GM15510 (cell line): ENCODE measurements around the gene AURKAIP1.

Source experiments
- POLR2A ChIP-seq: IDR thresholded peaks from 3 replicates; pipeline ENCODE4 v1.6.1; 2011; ENCODE audit warnings: borderline replicate concordance; ENCODE audit not compliant: insufficient read length; ENCODE audit errors: extremely low read depth

Gene AURKAIP1

DNA sequence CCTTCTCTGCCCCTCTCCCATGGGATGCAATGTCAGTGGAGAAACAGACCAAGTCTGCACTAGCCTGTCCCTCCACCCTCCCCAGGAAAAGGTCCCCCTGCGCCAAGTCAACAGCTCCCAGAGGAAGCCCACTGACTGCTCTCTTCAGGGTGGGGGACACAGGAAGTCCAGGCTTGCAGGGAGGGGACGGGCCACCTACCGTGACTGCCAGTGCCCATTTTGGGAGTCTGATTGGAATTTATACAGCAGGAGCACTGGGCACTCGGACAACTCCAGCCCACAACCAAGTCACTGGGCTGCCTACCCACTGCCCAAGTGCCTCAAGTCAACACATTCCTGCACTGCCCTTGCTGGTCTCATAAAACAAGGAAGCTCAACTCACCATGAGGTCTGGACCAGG is 18.0 kb upstream of the AURKAIP1 start:
- no peak for TF ChIP-seq POLR2A

DNA sequence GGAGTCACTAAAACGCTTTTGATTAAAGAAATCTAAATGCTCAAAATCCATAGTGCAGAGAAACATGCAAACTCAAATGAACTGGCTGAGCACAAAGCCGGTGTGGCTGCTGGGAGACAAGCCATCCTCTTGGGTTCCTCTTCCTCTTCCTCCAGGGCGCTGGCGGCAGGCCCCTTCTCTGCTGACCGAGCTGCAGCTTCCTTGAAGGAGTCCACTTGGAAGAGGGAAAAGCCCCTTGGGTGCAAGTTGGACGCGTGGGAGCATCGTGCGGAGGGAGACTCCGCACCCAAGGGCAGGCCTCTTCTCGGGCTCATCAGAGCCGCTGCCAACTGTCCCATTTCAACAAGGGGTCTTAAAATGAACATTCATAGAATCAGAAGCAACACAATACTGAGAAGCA is 16.2 kb upstream of the AURKAIP1 start:
- TF ChIP-seq POLR2A = no peak

DNA sequence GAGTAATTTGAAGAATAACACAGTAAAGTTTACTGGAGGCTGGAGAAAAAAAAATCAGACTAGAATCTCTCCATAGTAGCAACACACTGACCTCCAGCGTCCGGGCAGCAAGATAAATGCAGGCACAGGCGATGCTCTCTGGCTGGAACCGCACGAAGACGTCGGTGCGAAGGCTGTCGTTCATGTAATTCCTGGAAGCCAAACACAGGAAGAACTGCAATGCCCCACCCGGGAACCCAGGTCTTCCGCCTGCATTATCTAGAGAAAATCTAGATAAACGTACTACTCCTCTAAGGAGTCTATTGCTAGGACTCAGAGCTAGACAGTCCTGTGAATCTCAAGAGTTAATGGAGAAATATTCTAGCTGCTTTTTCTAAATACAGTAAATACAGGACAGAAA is 15.7 kb upstream of the AURKAIP1 start:
- no peak for TF ChIP-seq POLR2A

DNA sequence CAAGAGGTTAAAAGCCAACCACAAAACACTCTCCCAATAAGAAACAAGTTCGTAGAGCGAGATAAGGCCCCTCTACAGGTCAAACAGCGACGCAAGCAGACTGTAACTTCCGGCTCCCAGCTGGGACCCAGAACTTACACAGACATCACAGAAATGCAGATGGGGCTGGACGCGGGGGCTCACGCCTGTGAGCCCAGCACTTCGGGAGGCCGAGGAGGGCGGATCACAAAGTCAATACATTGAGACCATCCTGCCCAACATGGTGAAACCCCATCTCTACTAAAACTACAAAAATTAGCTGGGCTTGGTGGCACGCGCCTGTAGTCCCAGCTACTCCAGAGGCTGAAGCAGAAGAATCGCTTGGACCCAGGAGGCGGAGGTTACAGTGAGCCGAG is 13.1 kb upstream of the AURKAIP1 start:
- no peak for TF ChIP-seq POLR2A

DNA sequence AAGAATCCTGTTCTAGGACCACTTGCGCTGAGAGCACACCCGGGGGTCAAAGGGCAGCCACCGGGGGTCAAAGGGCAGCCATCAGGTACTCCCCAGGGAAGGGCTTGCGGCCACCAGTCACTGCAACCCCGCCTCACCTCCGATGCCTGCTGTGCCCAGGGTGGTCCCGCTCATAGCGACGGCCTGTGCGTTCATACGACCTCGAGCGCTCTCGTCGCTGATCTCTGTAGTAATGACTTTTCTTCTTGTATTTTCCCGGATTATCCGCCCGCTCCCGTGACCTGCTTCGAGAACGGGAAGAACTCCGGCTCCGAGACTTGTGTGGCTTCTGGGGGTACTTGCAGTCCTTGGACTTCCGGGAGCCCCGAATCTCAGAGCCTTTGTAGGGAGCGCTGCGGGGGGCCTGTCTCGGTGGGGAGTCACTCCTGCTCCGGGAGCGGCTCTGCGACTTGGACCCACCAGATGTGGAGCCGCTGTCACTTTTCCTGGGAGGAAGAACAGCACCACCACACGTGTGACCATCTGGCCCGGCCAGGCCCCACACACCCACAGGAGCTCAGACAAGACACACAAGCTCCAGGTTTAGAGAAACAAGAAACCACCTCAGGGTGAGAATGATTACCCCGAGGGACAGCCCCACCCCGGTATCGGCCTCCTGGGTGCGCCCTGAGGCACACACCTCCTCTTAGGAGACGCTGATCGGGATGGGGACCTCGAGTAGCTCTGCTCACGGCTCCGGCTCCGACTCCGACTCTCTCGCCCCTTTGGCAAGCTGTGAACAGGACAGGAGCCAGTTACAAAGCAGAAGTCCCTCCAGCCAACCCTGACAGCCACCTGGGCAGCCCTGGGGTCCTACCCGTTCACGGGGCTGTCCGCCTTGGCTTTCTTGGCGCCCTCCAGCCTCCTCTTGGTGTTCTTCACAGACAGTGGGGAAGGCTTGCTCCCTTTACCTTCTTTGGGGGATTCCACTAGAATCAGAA is 12.4 kb upstream of the AURKAIP1 start:
- TF ChIP-seq POLR2A = no peak

DNA sequence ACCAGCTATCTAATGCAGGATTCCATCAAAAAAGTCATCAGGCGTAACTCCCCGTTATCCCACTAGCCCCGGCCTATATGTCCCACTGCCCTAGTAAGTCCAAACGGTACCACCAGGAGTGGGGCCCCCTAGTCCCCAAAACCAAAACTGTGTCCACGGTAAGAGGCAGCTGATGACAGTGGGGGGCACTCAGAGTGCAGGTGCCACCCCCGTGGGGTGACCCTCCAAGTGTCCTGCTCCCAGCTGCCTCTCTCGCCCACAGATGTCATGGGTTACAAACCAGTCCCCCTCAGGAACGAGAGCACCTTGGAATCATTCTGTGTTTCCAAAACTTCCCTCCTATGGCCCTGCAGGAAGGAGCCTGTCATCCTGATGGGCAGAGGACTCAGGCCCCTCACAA is 10.9 kb upstream of the AURKAIP1 start:
- TF ChIP-seq POLR2A = no peak

DNA sequence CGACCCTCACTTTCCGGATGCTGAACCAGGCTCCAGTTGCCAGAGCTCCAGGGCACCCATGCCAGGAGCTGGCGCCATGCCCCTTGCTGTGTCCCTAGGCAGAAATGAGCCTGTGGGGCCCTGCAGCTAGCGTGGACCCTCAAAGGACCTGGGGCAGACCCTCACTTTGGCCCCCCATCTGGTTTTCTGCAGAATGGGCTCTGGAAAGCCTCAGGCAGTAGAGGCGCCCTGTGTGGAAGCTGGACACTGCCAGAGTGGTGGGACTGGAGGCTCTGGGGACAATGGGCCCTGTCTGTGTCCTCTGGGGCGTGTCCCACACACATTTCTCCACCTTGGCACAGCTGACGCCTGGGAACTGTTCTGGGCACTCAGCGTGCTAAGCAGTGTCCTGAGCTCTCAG is 6.3 kb upstream of the AURKAIP1 start:
- TF ChIP-seq POLR2A = no peak

DNA sequence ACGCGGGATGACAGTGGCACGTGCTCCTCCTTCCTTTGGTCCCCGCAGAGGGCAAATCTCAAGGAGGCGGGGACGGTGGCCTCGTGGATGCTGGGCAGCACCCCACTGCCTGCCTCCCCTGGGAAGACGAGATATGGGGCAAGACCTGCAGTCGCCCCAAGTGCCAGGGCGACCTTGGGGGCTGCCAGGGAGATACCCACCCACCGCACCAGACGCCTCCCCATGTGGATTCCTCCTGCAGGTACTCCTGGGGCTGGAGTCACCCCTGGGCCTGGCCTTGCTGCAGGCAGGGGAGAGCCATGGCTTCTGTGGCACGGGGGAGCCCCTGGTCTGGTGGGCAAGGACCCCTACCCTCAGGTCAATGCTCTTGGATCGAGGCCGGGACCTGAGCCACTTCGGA is 5.9 kb upstream of the AURKAIP1 start:
- no peak for TF ChIP-seq POLR2A

DNA sequence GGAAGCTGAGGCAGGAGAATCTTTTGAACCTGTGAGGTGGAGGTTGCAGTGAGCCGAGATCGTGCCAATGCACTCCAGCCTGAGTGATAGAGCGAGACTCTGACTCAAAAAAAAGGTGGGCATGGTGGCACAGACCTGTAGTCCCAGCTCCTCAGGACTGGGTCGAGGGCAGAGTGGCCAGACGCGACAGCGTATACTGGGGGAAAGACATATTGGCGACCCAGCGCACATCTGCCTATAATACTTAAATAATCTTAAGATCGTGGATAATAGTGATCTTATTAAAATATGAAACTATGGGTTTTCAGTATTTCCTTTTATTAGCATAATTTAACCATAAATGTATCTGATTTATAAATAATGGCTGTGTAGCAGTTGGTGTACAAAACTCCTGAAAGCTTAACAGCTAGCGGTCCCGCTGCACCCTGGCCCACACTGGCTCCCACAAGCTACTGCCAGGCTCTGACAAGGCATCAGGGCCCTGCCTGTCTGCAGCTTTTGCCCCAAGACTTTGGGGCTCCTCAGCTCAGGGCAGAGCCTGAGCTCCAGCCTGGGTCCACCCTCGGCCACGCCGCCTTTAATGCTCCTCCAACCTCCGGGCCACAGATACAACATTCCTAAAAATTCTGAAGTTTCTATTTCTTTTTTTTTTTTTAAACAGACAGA is 2.7 kb upstream of the AURKAIP1 start:
- no peak for TF ChIP-seq POLR2A

DNA sequence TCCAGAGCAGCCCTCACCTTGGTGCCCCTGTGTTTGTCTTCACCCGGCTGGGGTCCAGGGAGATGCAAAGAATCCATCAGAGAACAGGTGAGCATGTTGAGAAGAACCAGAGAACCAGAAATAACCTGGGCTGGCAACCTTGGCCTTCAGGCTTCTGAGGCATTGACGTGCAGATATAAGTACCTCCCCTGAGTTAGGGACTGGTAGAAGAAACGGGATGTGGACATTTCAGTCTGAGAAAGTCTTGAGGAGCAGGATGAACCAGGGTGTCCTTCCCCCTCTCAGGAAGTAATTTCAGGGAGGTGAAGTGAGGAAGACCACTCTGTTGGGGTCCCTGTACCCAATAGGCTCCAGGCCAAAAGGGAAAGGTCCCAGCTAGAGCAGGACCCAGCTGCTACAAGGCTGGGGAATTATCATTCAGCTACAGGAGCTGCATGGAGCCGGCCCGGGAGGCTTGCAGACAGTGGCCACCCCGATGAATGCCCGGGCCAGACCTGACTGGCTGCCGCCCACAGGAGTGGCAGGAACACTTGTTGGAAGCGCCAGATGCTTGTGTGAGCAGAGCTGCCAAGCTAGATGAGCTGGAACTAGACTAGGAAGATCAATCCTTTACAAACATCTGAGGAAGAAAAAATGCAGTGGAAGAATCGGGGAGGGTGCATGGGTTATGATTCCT is 1.7 kb upstream of the AURKAIP1 start:
- no peak for TF ChIP-seq POLR2A

DNA sequence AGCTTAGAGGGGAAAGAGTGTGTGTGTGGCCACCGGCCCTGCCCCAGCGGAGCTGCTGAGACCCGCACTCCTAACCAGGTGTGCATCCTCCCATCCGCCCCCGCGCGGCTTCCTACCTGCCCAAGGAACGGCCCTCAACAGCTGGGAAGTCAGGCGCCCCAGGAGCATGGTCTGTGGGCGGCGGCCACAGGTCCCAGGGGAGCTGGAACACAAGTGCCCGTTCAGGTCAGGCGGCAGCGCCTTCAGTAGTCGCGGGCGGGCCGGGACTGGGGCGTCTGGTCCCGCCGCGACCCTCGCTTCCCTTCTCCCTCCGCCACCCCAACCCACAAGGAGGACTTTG is 448 bp downstream of the AURKAIP1 start:
- no peak for TF ChIP-seq POLR2A

DNA sequence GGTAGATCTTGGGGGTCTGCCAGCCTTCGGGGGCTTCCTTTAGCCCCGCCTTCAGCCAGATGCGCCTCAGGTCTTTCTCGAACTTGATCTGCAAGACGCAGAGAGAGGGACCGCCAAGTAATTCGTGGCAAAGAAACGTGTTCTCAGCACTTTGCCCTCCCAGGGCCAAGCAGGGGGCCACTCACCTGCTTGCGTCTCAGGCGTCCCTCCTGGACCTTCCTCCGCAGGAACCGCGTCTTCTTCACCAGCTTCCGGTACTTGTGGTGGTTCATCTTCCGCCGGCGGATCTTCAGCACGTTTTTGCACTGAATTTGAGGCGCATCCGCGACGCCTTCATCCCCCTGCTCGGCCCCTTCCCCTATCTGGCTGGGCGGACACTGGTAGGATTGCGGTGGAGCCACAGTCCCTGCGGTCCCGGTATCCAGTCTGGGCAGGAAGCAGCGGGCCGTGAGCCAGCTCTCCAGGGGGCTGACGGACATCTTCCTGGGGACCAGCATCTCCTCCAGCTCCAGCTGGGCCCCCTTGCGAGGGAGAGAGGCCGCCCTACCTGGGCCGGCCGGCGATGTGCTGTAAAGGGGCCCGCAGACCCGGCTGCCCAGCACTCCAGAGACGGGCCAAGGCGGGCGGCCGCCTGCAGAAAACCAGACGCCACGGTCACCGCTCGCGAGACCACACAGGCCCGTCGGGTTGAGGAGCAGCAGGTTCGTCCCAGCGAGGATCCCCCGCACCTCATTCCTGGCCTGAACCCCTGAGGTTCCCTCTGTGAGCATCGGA is 1.0 kb downstream of the AURKAIP1 start:
- no peak for TF ChIP-seq POLR2A

DNA sequence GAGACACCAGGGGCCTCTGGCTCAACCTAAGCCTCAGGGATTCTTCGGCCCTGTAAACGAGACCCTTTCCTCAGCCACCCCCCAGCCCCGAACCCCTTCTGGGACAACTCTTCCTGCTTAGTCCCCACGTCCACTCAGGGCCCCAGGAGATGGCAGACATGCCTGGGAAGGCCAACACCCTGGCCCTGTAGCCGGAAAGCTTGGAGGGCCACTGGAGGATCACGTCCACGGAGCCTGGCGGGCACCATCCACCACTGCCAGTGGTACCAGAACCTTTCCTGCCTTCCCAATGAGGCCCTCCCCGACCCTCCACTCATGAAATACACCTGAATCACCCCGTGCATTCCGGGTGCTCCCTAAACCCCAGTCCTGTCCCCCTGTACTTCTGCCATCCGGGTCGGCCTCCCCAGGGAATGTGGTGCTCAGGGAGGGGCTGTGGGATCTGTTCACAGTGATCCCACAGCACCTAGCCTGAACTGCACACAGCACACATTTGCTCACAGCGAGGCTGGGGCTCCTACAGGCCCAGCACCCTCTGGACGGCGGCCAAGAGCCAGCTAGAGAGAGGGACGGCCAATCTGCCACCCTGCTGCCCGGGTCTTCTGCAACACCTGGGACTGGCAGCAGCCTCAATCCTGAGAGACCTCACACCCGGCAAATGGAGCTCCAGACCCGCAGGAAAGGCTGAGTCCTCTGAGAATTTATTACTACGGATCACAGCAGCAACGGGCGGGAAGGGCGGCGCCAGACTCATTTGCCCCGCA is 1.8 kb downstream of the AURKAIP1 start:
- no peak for TF ChIP-seq POLR2A

DNA sequence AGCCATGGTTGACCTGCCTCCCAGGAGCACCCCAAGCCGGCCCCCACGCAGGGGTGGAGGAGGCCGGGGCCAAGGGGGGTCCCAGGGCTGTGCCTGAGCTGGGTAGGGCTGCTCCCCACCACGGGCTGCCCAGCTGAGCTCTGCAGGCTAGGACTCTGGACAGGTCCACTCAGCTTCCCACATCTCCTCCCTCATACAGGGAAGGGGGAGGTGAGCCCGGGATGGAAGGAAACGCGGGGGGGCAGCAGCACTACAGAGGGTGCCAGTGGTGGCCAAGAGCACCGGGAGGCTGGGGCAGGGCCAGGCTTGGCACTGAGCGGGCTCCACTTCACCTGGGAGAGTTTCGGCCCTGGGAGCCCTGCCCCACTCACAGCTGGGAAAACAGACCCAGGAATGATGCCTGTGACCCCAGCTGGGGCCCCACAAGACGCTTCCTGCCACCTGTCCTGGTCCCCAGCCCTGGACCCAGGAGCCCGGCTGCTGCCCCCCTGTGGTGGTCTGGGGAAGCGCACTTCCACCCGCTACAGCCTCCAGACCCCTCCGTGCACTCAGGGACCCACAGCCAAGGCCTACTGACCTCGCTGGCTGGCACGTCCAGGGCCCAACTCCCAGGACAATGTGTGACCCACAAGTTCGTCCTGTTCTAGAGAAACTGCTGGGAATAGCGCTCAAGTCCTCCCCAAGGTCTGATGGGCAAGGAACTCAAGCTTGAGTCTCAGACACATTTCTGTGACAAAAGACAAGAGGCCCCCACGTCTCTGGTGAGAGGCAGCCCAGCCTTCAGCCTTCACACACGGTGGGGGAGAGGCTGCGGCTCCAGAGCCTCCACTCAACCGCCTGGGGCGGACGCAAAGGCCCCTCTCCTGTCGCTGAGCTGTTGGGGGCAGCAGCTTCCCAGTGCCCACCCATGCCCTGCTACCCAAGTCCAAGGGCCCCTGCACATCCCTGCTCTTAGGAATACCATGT is 3.0 kb downstream of the AURKAIP1 start:
- TF ChIP-seq POLR2A = no peak

DNA sequence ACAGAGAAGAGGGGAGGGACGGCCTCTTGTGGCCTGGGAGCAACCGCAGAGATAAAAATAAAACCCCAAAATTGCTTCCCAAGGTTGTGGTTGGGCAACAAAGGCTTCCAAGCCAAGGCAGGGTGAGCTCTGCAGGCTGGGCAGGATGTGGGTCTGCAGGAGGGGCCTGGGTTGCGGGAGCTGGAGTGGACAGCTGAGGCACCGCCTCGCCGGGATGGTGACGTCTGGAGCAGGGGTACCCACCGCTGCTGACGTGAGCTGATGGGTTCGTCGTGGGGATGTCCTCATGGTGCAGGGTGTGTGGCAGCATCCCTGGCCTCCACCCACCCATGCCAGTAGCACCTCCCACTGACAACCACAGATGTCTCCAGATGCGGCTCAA is 3.7 kb downstream of the AURKAIP1 start:
- TF ChIP-seq POLR2A = no peak
